Measurements from ENCODE around the gene SEMA5B. TPM values are rescaled to one million over a fixed set of nuclear protein-coding genes. Genes with fewer than 3 reads are reported as not detected.

Gene SEMA5B
- total and polyA plus RNA-seq, 4 donors = 0.20 to 1.1 (median 0.23) TPM

DNA sequence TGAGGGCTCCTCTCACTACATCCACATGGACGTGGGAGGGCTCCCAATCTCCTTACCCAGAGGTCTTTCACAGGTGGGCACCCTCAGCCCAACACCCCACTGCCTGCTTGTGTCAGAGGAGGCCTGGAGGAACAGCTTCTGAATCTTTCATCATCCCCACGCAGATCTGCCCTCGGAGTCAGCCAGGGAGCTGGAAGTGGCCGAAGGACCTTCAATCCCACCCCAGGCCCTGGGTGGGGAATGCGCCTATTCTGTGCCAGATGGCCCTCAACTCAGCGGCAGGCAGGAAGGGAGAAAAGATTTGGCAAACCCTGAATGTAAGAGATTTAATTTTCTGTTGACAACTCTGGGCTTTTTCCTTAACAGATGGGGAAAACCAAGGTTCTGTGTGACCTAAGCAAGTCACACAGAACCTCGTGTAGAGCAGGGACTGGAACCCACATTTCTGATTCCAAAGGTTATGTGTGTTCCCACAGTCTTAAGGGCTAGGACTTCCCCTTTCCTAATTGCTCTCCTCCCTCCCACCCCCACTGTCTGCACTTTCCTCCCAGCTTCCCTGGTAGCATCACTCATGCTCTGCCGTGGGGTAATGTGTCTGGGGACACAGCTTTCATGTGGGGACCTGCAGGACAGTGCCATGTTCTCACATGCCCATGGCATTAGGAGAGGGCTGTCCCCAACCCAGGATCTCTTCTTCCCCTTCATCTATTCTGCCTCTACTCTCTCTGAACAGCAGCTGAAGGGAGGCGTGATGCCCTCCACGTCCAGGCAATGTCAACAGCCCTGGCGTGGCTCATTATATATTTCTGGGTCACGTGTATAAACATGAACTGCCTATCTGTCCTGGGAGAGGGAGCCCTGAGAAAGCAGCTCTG lies 98.1 kb downstream of the SEMA5B start:
- 74% methylated on average over 12 of the region's 12 CpGs for WGBS
- Histone ChIP-seq H3K9me3 (ENCODE audit: control insufficient read depth in 4 of 4, low read length in 3 of 4) (no peaks in the 10 kb centered on the region), H3K9ac (ENCODE audit: low read depth in 1 of 2, low read length in 2 of 2) (no peak overlapping the region), H3K27me3 (ENCODE audit: control insufficient read depth in 4 of 4, insufficient read depth in 4 of 4, low read length in 3 of 4) (no peaks in the 10 kb centered on the region), H3K36me3 (ENCODE audit: control insufficient read depth in 4 of 4, insufficient read depth in 3 of 4, low read depth in 1 of 4, low read length in 3 of 4) (no peaks in the 10 kb centered on the region), H3K4me1 (ENCODE audit: control insufficient read depth in 4 of 4, insufficient read depth in 4 of 4, low read length in 3 of 4) (no peaks in the 10 kb centered on the region), H3K27ac (ENCODE audit: low read depth in 1 of 2, low read length in 2 of 2) (no peak overlapping the region), H3K4me3 (ENCODE audit: low read depth in 1 of 3, low read length in 3 of 3) (no peak overlapping the region)
- DNase-seq (ENCODE audit: low spot score) = no peak
- no peak for TF ChIP-seq NR2F2 (IDR thresholded peaks at IDR 0.05)
- TF ChIP-seq, protein P1, sequence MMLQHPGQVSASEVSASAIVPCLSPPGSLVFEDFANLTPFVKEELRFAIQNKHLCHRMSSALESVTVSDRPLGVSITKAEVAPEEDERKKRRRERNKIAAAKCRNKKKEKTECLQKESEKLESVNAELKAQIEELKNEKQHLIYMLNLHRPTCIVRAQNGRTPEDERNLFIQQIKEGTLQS (IDR thresholded peaks at IDR 0.05) = no peak
- TF ChIP-seq TAF1 (conservative IDR thresholded peaks at IDR 0.05) = no peak
- TF ChIP-seq GABPA (IDR thresholded peaks at IDR 0.05 in 1 of 2, conservative IDR thresholded peaks at IDR 0.05 in 1 of 2) = no peak
- no peak for TF ChIP-seq YY1 (IDR thresholded peaks at IDR 0.05)
- no peak for TF ChIP-seq RXRA (IDR thresholded peaks at IDR 0.05)
- TF ChIP-seq EGR1 (IDR thresholded peaks at IDR 0.05; ENCODE audit: low read depth in 2 of 2) = no peak
- TF ChIP-seq ZBTB33 (IDR thresholded peaks at IDR 0.05) = no peak
- TF ChIP-seq REST (IDR thresholded peaks at IDR 0.05) = no peak
- no peak for TF ChIP-seq CTCF (IDR thresholded peaks at IDR 0.05; ENCODE audit: low read depth, low read length, missing input control)
- TF ChIP-seq HNF4G (IDR thresholded peaks at IDR 0.05) = no peak
- no peak for TF ChIP-seq FOXA2 (IDR thresholded peaks at IDR 0.05)
- TF ChIP-seq SP1 (IDR thresholded peaks at IDR 0.05) = no peak
- TF ChIP-seq JUND (IDR thresholded peaks at IDR 0.05) = no peak
- TF ChIP-seq MAX (IDR thresholded peaks at IDR 0.05) = no peak
- TF ChIP-seq RAD21 (IDR thresholded peaks at IDR 0.05) = no peak
- no peak for TF ChIP-seq HNF4A (conservative IDR thresholded peaks at IDR 0.05)
- no peak for TF ChIP-seq FOXA1 (IDR thresholded peaks at IDR 0.05)

Measured in liver (tissue), 9 donors.